AML-193 (cell line): Measurements from ENCODE around the gene ARID3A.

Source experiments
- DNase-seq, 2 experiments: peaks; one replicate each; lab custom pipeline; 2025; lab: John Stamatoyannopoulos, UW

Gene ARID3A

GRCh38 chr19:963486-963951 is 37.7 kb downstream of the ARID3A start:
- no peak for DNase-seq

DNA sequence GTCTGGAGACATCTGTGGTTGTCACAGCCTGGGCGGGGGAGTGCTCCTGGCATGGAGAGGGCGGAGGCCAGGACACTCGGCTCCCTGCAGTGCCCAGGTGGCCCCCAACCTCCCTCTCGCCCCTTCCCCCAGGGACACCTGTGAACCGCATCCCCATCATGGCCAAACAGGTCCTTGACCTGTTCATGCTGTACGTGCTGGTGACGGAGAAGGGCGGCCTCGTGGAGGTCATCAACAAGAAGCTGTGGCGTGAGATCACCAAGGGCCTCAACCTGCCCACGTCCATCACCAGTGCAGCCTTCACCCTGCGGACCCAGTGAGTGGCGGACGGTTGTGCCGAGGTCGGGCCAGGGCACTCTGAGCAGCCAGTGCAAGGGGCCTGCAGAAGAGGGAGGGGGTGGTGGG is 38.3 kb downstream of the ARID3A start:
- no peak for DNase-seq

GRCh38 chr19:964761-965694 is 39.2 kb downstream of the ARID3A start:
- DNase-seq: peak in 1 of 2 experiments; percentile 7

DNA sequence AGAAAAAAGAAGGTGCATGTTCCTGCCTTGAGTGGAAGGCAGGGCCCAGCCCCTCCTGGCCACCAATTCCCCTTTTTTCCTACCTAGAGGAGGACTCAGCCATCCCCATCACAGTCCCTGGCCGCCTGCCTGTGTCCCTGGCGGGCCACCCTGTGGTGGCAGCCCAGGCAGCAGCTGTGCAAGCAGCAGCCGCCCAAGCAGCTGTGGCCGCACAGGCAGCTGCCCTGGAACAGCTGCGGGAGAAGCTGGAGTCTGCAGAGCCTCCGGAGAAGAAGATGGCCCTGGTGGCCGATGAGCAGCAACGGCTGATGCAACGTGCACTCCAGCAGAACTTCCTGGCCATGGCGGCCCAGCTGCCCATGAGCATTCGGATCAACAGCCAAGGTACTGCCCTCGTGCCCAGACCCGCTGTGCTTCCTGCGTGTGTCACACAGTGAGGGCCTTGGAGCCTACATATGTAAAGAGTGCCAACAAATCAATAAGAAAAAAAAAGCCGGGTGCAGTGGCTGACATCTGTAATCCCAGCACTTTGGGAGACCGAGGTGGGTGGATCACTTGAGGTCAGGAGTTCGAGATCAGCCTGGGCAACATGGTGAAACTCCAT is 40.8 kb downstream of the ARID3A start:
- DNase-seq: no peak

DNA sequence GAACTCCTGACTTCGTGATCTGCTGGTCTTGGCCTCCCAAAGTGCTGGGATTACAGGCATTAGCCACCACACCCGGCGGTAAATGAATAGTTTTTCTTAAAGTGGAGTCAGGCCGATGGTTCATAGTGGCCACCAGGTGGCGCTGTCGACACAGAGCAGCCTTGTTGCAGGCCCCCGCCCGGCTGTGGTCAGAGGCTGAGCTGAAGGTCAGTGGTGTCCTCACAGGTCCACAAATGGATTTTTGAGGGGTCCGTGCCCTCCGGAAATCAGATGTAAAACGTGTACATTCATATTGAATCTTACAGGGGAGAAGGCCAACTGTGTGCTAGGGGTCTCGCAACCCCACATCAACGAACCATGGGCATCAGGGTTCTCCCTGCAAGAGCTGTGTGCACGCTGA is 44.9 kb downstream of the ARID3A start:
- DNase-seq: no peak

DNA sequence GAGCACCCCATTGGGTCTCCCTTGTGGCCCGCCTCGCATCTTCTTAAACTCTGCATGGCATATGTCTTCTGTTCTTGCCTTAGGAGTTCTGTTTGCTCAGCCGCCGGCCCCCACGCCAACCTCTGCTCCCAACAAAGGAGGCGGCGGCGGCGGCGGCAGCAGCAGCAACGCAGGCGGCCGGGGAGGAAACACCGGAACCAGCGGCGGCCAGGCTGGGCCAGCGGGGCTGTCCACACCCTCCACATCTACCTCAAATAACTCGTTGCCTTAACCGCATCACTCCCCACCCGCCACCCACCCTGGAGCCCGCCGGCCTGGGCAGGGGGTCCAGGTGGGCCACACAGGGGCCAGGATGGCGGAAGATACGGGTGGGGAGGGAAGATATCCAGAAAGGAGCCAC is 46.0 kb downstream of the ARID3A start:
- no peak for DNase-seq

GRCh38 chr19:972281-972680 is 46.4 kb downstream of the ARID3A start:
- no peak for DNase-seq

DNA sequence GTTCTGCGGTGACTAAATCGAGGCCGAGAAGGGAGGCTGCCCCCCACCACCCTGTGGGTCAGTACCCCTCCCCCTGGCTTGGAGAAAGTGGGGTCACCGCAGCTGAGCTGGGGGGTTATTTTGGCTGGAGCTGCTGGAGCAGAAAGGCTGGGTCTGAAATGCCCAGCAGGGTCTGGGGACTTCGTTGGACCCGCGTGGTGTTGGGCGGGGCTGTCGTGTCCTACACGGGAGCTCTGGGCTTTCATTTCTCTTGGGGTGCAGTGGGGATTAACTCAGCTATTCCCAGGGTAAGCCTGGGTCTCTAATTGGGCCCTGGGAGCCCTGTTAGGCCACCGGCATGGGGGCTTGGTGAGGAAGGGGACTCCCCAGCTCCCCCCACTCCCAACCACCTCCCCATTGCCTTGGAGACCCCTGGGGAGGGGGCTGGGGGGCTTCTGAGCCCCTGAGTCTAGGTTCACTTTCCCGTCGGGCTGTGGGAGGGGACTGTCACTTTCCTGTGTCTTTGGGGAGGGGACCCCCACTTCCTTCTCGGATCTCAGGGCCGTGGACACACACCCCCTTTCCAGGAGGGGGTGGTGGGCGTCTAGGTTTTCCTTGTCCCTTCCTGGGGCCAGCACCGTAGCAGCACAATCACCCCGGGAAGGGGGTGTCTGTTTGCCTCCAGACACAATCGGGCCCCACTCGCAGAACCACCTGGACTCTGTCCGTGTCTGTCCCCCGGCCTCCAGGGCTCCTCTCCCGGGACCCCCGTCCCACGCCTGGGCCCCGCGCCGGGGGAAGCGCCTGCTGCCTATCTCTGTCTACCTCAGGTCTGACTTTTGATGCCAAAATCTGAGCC is 48.1 kb downstream of the ARID3A start:
- DNase-seq: no peak

- no peak for DNase-seq
Measured at GRCh38 chr19:974564-975257, 48.9 kb downstream of the ARID3A start.

- no peak for DNase-seq
Measured at GRCh38 chr19:976476-976875, 50.6 kb downstream of the ARID3A start.

- no peak for DNase-seq
Measured at GRCh38 chr19:977058-977464, 51.2 kb downstream of the ARID3A start.

DNA sequence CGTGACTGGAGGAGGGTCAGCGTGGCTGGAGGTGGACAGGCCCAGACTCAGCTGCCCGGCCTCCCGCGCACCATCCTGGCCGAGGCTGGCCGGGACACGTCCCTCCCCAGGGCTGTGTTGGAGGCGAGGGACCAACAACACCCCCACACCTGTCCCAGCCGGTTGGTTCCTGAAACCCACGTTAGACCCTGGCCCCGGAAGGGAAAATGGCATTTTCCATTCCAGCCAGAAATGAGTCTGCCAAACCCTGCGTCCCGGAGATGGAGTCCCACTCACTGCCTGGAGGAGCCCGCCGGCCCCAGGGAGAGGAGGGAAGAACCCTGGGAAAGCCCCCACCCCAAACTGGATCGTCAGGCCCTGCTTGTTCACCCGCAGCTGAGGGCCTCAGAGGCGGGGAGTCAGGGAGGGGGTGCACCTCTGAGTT is 53.5 kb downstream of the ARID3A start:
- no peak for DNase-seq

- no peak for DNase-seq
Measured at GRCh38 chr19:980133-980998, 54.5 kb downstream of the ARID3A start.

DNA sequence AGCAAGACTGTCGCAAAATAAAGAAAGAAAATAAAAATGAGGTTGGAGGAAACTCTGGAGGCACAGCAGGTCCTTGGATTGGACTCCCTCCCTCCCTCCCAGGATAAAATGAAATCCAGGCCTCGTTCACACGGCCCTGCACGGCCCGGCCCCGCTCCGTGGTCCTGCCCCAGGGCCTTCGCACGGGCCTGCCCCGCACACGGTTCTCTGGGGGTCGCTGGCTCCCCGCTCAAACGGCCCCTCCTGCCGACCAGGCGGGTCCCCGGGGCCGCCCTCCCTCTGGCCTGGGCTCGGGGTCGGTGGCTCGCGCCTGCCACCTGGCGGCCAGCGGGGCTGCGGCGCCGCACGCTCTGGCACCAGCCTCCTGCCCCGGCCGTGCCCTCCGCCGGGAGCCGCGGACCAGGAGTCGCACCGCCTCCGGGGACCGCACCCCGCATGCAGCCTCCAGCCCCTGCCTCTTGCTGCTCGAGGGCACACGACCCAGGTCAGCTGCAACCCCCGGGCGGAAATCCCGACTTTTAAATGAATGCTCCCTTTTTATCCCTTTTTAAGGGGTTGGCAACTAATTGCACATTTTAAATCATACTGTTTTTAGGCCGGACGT is 56.8 kb downstream of the ARID3A start:
- DNase-seq: peak; percentile 40 to 44

DNA sequence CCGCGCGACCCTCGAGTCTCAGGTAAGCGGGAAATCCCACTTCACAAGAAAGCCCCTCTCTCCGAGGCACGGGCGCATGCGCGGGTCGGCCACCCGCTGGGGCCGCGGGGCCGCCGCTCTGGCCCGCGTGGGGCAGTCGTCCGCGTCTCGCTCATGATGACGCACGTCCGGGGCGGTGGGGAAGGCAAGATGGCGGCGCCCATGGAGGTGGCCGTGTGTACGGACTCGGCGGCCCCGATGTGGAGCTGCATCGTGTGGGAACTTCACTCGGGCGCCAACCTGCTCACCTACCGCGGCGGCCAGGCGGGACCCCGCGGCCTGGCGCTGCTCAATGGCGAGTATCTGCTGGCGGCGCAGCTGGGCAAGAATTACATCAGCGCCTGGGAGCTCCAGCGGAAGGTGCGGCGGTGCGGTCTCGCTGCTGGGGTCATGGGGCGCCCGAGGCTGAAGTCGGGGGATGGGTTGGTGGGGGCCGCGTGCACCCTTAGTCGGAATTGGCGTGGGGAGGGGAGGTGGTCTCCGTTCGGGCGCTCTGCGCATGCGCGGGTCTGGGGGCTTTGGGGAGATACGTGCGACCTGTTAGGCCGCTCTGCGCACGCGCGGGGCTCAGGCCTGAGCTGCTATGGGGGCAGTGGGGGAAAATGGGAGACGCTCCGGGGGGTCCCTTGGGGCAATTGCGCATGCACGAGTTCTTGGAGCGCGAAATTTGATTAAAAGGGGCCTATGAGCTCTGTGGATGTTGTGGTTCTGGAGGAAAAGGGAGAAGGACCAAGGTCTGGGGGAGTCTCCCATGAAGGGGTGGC is 58.5 kb downstream of the ARID3A start, which contains the start of gene WDR18:
Gene WDR18, plus strand, starts transcription at position 181 of the 803 bp plus-strand sequence. Its CDS starts 9 bp downstream, at position 190.
- DNase-seq: peak; percentile 71 to 77

- DNase-seq: no peak
Measured at GRCh38 chr19:986083-986482, 60.2 kb downstream of the ARID3A start.

DNA sequence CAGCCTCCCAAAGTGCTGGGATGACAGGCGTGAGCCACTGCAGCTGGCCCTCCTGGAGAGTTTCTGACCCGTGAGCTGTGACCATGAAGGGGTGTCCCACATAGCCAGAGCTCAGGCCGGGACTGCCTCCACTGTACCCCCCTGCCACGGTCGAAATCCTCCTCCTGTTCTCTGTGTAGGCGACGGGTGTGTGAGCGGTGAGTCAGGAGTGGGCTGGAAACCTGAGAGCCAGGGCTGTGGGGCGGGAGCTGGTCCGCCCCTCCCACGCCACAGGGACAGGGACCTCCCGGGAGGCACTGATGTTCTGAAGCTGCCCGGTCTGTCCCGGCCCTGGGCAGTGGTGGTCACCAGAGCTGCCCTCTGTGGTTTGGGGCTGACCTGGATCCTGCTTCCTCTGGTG is 62.2 kb downstream of the ARID3A start:
- no peak for DNase-seq

DNA sequence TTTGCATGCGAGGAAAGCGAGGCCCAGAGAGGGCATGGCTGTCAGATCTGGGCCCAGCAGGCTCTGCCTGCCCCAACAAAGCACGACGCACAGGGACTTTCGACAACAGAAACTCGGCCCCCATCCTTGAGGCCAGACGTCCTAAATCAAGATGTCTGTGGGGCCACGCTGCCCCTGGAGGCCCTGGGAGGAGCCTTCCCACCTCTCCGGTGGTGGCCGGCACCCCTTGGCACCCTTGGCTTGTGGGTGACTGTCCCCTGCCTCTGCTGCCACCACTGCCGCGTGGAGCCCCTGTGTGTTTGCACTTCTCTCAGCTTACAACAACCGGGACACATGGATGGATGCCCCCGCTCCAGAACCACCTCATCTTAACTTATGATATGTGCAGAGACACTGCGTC is 62.7 kb downstream of the ARID3A start:
- DNase-seq: no peak

DNA sequence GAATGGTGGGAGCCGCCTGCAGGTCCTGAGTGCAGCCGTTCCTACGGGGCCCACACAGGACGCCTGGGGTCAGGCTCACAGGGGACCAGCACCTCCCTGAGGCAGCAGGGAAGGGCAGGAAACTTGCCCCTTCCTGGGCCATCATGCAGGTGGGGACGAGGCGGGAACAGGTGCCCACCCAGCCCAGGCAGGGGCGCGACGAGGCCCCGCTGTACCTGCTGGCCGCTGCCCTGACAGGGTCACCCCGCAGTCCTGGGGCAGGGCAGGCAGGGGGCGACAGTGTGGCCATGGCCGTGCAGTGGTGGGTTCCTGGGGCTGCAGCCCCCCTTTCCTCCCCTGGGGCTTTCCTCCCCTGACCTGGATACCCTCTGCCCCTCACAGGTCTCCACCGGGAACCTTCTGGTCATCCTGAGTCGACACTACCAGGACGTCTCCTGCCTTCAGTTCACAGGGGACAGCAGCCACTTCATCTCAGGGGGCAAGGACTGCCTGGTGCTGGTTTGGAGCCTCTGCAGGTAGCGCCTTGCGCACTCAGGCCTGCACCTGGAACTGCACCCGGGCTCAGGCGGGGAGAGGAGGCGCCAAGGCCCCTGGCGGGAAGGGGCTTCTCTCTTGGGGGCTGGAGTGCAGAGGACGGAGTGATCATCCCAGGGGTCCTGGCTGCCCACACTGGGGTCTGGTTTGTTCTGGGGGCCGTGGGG is 63.7 kb downstream of the ARID3A start:
- no peak for DNase-seq
